Measurements from ENCODE around the gene TENT4A. TPM values are rescaled to one million over a fixed set of nuclear protein-coding genes. Genes with fewer than 3 reads are reported as not detected.

TENT4A gene
- total RNA-seq, 2 experiments from 2014 or later, result 39.0 to 46.1 TPM

DNA sequence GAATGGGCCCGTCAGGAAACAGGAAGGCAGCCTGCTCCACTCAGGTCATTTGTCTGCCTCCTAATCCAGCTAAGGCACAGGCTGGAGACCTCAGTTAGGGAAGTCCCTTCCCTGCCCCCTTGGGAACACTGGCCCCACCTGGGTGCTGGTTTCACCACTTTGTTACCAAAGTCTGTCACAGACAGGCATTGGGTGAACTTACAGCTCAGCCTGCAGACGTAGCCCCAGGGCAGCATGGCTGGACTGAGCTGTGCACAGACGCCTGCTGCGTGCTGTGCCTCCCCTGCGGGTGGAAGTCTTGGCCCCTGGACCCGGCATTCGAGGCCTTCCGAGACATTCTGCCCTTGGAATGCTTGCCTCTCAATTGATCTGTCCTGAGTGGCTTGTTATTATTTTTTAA, 48.9 kb downstream of the TENT4A start:
- DNase-seq (ENCODE audit: low spot score), result no peak
- BruUV-seq (replicated peaks), result no TSS peak
- POLR2A ChIA-PET, result no interaction called here
- Histone ChIP-seq H3K4me2 (ENCODE audit: low read length) (no peak overlapping the region), H3K36me3 (ENCODE audit: insufficient read depth, low read length) (peaks cover 10% of the 10 kb centered on the region; the same call in 1 of the 2 replicates), H4K20me1 (ENCODE audit: insufficient read depth, low read length) (no peaks in the 10 kb centered on the region), H3K9me2 (ENCODE audit: insufficient read depth, low read length) (no peaks in the 10 kb centered on the region), H2AFZ (ENCODE audit: low read length) (no peak overlapping the region), H3K4me3 (ENCODE audit: low read depth, low read length, poor library complexity, severe bottlenecking) (no peak overlapping the region), H3K27ac (ENCODE audit: low read depth, low read length, poor library complexity, severe bottlenecking) (no peak overlapping the region), H3K79me2 (ENCODE audit: insufficient read depth, low read depth, low read length) (no peaks in the 10 kb centered on the region), H3K4me1 (ENCODE audit: insufficient read depth, low read length, poor library complexity, severe bottlenecking) (no peaks in the 10 kb centered on the region), H3K9me3 (ENCODE audit: low read length) (no peaks in the 10 kb centered on the region)
- TF ChIP-seq EZH2phosphoT487 (IDR thresholded peaks at IDR 0.05; ENCODE audit: borderline replicate concordance, low read depth, low read length), result no peak
- TF ChIP-seq, protein P1, sequence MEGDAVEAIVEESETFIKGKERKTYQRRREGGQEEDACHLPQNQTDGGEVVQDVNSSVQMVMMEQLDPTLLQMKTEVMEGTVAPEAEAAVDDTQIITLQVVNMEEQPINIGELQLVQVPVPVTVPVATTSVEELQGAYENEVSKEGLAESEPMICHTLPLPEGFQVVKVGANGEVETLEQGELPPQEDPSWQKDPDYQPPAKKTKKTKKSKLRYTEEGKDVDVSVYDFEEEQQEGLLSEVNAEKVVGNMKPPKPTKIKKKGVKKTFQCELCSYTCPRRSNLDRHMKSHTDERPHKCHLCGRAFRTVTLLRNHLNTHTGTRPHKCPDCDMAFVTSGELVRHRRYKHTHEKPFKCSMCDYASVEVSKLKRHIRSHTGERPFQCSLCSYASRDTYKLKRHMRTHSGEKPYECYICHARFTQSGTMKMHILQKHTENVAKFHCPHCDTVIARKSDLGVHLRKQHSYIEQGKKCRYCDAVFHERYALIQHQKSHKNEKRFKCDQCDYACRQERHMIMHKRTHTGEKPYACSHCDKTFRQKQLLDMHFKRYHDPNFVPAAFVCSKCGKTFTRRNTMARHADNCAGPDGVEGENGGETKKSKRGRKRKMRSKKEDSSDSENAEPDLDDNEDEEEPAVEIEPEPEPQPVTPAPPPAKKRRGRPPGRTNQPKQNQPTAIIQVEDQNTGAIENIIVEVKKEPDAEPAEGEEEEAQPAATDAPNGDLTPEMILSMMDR (conservative IDR thresholded peaks at IDR 0.05; ENCODE audit: low read length), result no peak
- intact Hi-C loops (cut with micrococcal nuclease; ENCODE audit: unreplicated experiment), result no loop called here
- CTCF ChIA-PET (ENCODE audit: unreplicated experiment), result no interaction called here

DNA sequence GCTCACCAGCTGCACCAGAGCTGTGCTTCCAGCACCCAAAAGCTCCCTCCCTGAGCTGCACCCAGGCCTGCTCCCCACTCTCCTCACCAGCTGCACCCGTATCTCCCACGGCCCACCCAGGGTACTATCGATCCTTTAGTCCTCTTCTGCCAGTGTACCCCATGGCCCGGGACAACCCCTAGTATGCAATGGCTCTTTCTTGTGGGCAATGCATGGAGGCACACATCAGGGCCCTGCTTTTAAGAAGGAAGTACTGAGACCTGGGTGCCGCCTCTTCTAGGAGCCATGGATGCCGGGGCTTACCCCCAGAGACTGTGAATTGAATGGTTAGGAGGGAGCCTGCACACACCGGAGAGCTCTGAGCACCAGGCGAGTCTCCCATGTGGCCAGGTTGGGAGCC, 49.5 kb downstream of the TENT4A start:
- H3K4me2 ChIP-seq (ENCODE audit: low read length), result no peak overlapping the region
- DNase-seq (ENCODE audit: low spot score), result no peak
- no peak for TF ChIP-seq EZH2phosphoT487 (IDR thresholded peaks at IDR 0.05; ENCODE audit: borderline replicate concordance, low read depth, low read length)
- TF ChIP-seq, protein P1 (conservative IDR thresholded peaks at IDR 0.05; ENCODE audit: low read length), result no peak
- no peaks in the 10 kb centered on the region for H3K4me1 ChIP-seq (ENCODE audit: insufficient read depth, low read length, poor library complexity, severe bottlenecking)
- no peaks in the 10 kb centered on the region for H3K9me3 ChIP-seq (ENCODE audit: low read length)
- BruUV-seq (replicated peaks), result no TSS peak
- intact Hi-C loops (cut with micrococcal nuclease; ENCODE audit: unreplicated experiment), result no loop called here
- H3K27ac ChIP-seq (ENCODE audit: low read depth, low read length, poor library complexity, severe bottlenecking), result no peak overlapping the region
- ChIA-PET POLR2A (no interaction called here), CTCF (ENCODE audit: unreplicated experiment) (no interaction called here)
- H3K36me3 ChIP-seq (ENCODE audit: insufficient read depth, low read length), result 0 out of 2 replicates have a peak, but pooled peaks cover 8% of the 10 kb centered on the region
- no peak overlapping the region for H2AFZ ChIP-seq (ENCODE audit: low read length)
- no peak overlapping the region for H3K4me3 ChIP-seq (ENCODE audit: low read depth, low read length, poor library complexity, severe bottlenecking)
- no peaks in the 10 kb centered on the region for H3K9me2 ChIP-seq (ENCODE audit: insufficient read depth, low read length)
- H4K20me1 ChIP-seq (ENCODE audit: insufficient read depth, low read length), result no peaks in the 10 kb centered on the region
- no peaks in the 10 kb centered on the region for H3K79me2 ChIP-seq (ENCODE audit: insufficient read depth, low read depth, low read length)

DNA sequence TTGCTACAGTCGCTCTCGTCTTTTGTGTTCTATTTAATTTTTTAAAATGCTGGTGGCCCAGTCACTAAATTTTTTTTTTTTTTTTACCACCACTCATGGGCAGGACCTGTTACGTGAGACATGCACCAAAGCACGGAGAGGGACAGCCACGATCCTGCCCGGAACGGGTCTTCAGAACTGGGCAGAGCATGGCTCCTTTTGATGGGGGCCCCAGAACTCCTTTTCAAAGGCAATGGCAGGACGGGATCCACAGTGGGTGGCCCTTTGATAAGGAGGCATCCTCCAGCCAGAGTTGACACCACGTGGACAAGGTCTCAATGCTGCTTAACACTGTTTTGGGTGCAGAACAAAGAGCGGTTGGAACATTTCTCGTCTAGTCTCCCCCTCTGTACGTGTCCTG, 50.0 kb downstream of the TENT4A start:
- Histone ChIP-seq H2AFZ (ENCODE audit: low read length) (no peak overlapping the region), H3K9me3 (ENCODE audit: low read length) (no peaks in the 10 kb centered on the region), H3K27ac (ENCODE audit: low read depth, low read length, poor library complexity, severe bottlenecking) (no peak overlapping the region), H4K20me1 (ENCODE audit: insufficient read depth, low read length) (no peaks in the 10 kb centered on the region), H3K36me3 (ENCODE audit: insufficient read depth, low read length) (0 out of 2 replicates have a peak, but pooled peaks cover 4% of the 10 kb centered on the region), H3K9me2 (ENCODE audit: insufficient read depth, low read length) (no peaks in the 10 kb centered on the region), H3K4me3 (ENCODE audit: low read depth, low read length, poor library complexity, severe bottlenecking) (no peak overlapping the region), H3K4me1 (ENCODE audit: insufficient read depth, low read length, poor library complexity, severe bottlenecking) (no peaks in the 10 kb centered on the region), H3K79me2 (ENCODE audit: insufficient read depth, low read depth, low read length) (no peaks in the 10 kb centered on the region), H3K4me2 (ENCODE audit: low read length) (no peak overlapping the region)
- DNase-seq (ENCODE audit: low spot score), result no peak
- ChIA-PET CTCF (ENCODE audit: unreplicated experiment) (no interaction called here), POLR2A (no interaction called here)
- TF ChIP-seq, protein P1 (conservative IDR thresholded peaks at IDR 0.05; ENCODE audit: low read length), result no peak
- TF ChIP-seq EZH2phosphoT487 (IDR thresholded peaks at IDR 0.05; ENCODE audit: borderline replicate concordance, low read depth, low read length), result no peak
- no TSS peak for BruUV-seq (replicated peaks)
- intact Hi-C loops (cut with micrococcal nuclease; ENCODE audit: unreplicated experiment), result no loop called here
